Panc1 (cell line): ENCODE measurements around the gene KIAA0232.

Source experiments
- POLR2AphosphoS5 ChIP-seq: IDR thresholded peaks from 2 replicates; pipeline ENCODE4 v1.6.1; 2012; ENCODE audit warnings: mild to moderate bottlenecking, low read depth, low read length, moderate library complexity
- TCF7L2 ChIP-seq: IDR thresholded peaks from 2 replicates; pipeline ENCODE4 v1.6.1; 2011; ENCODE audit warnings: mild to moderate bottlenecking, low read depth, low read length, inconsistent platforms
- TF ChIP-seq, protein P1 (sequence below): fragments of 450-650 bp; IDR thresholded peaks from 2 replicates; pipeline ENCODE4 v1.5.1; 2017; ENCODE audit warnings: mild to moderate bottlenecking
- TF ChIP-seq, protein P2 (sequence below), 2 experiments: IDR thresholded peaks; 2 replicates each; pipeline ENCODE4 v1.6.1; 2011 to 2012; ENCODE audit warnings: low read depth in 2 of 2, control low read depth in 1 of 2, low read length in 1 of 2, mild to moderate bottlenecking in 1 of 2, moderate library complexity in 1 of 2; ENCODE audit not compliant: insufficient read depth in 1 of 2

DNA sequence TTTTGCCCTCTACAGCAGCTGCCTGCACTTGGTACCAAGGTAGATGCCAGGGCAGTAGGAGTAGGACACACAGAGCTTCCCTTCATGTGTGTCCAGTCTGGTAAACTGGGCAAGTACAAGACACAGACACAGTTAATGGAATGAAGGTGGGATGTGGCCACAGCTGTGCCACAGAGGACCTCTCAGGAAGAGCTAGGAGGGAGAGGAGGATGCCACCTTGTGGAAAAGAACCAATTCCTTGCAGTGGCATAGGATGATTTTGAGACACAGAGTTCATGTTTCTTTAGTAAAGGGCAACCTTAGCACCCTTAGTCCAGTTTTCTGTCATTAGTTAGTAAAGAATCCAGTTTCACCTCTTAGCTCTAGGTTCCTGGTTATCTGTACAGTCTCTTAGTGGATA, 90.8 kb downstream of the KIAA0232 start:
- TF ChIP-seq, protein P1, sequence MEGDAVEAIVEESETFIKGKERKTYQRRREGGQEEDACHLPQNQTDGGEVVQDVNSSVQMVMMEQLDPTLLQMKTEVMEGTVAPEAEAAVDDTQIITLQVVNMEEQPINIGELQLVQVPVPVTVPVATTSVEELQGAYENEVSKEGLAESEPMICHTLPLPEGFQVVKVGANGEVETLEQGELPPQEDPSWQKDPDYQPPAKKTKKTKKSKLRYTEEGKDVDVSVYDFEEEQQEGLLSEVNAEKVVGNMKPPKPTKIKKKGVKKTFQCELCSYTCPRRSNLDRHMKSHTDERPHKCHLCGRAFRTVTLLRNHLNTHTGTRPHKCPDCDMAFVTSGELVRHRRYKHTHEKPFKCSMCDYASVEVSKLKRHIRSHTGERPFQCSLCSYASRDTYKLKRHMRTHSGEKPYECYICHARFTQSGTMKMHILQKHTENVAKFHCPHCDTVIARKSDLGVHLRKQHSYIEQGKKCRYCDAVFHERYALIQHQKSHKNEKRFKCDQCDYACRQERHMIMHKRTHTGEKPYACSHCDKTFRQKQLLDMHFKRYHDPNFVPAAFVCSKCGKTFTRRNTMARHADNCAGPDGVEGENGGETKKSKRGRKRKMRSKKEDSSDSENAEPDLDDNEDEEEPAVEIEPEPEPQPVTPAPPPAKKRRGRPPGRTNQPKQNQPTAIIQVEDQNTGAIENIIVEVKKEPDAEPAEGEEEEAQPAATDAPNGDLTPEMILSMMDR = no peak
- TF ChIP-seq, protein P2, sequence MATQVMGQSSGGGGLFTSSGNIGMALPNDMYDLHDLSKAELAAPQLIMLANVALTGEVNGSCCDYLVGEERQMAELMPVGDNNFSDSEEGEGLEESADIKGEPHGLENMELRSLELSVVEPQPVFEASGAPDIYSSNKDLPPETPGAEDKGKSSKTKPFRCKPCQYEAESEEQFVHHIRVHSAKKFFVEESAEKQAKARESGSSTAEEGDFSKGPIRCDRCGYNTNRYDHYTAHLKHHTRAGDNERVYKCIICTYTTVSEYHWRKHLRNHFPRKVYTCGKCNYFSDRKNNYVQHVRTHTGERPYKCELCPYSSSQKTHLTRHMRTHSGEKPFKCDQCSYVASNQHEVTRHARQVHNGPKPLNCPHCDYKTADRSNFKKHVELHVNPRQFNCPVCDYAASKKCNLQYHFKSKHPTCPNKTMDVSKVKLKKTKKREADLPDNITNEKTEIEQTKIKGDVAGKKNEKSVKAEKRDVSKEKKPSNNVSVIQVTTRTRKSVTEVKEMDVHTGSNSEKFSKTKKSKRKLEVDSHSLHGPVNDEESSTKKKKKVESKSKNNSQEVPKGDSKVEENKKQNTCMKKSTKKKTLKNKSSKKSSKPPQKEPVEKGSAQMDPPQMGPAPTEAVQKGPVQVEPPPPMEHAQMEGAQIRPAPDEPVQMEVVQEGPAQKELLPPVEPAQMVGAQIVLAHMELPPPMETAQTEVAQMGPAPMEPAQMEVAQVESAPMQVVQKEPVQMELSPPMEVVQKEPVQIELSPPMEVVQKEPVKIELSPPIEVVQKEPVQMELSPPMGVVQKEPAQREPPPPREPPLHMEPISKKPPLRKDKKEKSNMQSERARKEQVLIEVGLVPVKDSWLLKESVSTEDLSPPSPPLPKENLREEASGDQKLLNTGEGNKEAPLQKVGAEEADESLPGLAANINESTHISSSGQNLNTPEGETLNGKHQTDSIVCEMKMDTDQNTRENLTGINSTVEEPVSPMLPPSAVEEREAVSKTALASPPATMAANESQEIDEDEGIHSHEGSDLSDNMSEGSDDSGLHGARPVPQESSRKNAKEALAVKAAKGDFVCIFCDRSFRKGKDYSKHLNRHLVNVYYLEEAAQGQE (IDR thresholded peaks at IDR 0.05; ENCODE audit: insufficient read depth in 1 of 2, low read depth in 2 of 2, low read length in 1 of 2) = no peak
- TF ChIP-seq POLR2AphosphoS5 = no peak
- no peak for TF ChIP-seq TCF7L2
